ENCODE measurements around the gene ADSS1.
"Not testable (repeated sequence)": the region's sequence is repeated elsewhere in the genome, so short reads cannot be mapped to it uniquely, and the experiment has no call there.

The ADSS1 gene

DNA sequence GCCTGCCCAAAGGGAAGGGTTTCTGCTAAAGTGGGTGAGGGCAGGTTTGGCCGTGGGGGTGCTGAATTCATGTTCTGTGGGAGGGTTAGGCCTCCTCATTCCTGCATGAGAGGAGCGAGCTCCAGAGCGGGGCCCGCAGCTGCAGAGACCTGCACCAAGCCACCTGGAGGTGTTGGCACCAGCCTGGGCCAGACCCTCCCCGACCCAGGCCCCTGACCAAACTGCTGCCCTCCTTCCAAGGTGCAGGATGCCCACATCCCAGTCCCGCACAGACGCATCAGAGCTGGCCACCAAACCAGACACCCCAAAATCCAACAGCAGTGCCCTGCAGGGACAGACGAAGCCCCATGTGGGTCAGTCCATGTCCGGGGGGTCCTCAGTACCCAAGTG lies 10.6 kb downstream of the ADSS1 start:
- no peak for DNase-seq

DNA sequence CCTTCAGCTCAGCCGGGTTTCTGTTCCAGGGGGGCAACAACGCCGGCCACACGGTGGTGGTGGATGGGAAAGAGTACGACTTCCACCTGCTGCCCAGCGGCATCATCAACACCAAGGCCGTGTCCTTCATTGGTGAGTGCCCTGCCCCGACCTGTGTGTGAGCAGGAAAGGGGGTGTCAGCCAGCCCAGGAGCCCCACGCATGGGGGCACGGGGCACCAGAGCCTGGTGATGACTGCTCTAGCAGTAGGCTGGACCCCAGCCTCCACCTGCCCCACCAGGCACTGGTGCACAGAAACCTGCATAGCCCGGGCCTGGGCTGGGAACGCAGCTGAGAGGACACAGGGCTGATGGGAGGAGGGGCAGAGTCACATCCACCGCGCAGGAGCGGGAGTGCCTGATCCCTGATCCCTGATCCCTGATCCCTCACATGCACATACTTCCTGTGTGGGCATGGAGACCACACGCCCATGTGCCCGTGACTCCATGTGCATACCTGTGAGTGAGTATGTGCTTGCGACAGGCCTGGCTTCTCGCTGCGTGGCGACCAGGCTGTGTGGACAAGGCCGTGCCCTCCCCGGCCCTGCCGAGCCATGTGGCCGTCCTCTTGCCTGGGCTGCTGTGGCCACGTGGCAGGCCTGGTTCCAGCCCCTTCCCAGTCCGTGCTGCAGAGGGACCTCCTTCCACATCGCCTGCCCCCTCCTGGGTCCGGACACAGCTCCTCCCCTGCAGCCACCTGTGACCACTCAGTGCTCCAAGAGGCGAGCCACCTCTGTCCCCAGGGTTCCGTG lies 11.2 kb downstream of the ADSS1 start:
- no peak for DNase-seq

DNA sequence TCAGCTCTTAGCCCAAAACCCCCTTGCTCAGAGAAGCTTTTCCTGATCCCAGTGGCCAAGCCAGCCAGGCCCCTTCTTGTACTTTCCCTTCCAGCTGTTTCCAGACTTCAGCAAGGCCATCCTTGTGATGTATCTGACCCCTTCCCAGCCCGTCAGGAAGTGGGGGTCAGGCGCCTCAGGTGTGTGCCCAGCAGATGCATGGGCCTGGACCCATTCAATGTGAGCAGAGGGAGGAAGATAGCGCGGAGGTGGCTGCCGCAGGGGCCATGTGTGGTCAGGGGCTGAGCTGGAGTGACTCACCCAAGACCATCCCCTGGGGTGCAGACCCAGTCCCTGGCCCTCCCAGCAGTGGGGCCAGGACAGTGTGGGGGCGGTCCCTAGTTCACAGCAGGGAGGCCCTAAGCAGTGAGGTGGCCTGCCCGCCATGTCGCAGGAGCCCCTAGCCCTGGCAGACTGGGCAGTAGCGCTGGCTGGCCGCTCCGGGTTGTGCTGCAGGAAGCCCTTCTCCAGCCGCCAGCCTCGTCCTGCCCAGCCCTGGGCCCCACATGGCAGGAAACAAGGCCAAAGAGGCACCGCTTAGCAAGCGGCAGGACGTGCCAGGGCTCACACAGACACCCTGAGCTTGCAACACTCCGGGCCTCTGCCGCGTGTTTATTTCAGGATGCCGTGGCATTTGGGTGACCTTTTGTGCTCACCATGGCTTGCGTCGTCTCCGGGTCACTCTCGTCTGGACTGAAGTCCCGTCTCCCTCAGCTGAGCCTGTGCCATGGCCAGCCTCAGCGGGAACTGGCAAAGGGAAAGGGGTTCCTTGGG lies 12.0 kb downstream of the ADSS1 start:
- no peak for DNase-seq

DNA sequence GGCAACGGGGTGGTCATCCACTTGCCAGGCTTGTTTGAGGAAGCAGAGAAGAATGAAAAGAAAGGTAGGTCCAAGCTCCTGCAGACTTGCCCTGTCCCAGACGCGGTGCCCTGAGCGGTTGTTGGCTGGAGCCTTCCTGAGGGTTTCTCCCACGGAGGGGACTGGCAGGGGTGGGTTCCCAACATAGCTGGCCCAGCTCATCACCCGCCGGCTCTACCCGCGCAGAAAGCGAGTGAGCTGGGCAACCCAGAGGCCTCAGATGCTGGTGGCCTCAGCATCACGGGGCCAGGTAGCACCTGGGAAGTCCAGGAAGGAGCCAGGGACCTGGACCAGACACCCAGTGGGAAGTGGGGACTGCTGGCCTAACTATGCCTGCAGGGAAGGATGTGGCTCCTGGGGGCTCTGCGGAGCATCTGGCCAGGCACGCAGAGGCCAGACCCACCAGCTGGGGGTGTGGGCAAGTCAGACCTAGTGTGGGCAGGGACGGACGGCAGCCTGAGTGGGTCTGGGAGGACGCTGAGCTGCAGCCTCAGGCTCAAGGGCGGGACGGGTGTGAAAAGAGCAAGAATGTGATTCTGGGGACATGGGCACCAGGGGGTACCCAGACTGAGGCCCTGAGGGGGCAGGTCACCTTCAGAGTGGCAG lies 14.5 kb downstream of the ADSS1 start:
- no peak for DNase-seq

DNA sequence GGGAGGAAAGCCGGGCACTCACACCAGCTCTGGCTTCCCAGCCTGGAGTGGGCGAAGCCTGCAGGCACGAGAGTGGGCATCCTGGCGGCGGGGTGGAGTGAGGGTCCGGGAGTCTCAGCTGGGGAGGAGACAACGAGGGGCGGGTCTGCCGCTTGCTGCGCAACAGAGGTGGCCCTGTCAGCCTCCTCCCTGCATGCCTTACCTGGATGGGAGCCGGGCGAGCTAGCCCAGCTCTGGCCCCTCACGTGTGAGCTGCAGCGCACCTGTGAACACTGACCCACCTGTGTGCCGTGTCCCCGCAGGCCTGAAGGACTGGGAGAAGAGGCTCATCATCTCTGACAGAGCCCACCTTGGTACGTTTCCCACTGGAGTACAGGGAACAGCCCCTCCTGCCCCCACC lies 15.0 kb downstream of the ADSS1 start:
- no peak for DNase-seq

DNA sequence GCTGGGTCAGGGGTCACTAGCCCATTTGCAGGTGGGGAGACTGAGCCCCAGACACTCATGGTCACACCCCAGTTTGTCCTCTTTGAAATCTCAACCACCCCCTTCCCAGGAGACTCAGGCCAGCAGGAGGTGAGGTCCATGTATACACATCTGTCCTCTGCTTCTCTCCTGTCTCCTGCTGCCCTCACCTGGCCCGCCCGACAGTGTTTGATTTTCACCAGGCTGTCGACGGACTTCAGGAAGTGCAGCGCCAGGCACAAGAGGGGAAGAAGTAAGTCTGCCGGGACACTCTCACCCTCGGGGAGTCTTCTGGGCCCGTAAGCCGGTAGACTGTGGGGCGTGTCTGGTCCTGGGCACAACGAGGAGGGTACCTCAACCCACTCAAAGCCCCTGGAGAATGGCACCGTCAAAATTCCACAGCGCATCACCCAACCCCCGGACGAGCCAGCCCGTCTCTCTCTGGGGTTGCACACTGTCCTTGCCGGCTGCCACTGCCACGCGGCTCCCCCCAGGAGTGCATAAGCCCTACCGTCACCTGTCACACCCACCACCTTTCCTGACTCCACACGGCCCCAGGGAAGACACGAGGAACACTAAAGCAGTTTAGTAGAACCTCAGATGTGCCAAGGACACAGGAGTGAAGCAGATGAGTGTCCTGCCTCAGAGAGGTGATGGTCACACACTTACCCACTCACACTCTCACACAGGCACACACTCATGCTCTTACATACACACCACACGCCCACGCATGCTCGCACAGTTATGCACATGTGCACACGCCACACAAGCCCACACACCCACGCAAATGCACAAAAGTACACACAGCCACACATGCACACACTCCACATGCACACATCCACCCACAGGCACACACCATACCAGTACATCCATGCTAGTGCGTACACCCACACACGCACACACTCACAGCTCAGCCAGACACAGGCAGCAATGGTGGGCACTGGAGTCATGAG lies 15.8 kb downstream of the ADSS1 start:
- DNase-seq: no peak

DNA sequence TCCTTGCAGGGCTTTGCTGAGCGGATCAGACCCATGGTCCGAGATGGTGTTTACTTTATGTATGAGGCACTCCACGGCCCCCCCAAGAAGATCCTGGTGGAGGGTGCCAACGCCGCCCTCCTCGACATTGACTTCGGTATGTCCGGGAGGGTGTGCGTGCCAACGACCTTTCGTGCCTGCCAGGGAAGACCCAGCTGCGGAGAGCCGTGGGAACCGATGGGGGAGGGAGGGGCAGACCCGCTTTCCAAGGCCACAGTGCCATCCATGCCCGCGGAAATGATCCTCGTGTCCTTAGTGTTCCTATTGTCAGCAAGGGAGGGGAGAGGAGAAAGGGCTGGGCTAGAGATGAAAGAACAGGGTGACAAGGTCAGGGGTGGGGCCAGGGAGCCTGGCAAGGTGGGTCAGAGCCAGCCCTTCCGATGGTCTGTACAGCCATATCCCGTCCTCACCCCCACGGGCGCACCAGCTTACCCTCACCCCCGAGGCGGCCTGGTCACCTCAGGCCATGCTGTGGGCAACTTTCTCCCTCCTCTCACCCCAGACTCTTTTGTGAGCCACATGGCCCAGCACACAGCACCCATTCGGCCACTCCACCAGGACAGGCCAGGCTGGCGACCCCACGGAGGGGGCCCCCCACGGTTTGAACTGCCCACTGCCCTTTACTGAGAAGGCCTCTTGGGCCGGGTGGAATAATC lies 17.2 kb downstream of the ADSS1 start:
- no peak for DNase-seq

DNA sequence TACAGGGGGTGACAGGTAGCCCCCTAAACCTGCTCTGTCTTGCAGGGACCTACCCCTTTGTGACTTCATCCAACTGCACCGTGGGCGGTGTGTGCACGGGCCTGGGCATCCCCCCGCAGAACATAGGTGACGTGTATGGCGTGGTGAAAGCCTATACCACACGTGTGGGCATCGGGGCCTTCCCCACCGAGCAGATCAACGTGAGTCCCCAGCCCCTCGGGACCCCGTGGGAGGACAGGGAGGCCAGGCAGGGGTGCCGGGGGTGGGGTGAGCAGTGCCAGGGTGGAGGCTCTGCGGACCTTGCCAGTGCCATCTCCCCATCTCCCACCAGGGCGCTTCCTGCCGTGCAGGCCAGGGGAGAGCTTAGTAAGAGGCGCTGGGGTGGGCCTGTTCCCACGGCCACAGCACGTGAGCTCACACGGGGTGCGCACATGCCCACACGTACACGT lies 17.8 kb downstream of the ADSS1 start:
- no peak for DNase-seq

DNA sequence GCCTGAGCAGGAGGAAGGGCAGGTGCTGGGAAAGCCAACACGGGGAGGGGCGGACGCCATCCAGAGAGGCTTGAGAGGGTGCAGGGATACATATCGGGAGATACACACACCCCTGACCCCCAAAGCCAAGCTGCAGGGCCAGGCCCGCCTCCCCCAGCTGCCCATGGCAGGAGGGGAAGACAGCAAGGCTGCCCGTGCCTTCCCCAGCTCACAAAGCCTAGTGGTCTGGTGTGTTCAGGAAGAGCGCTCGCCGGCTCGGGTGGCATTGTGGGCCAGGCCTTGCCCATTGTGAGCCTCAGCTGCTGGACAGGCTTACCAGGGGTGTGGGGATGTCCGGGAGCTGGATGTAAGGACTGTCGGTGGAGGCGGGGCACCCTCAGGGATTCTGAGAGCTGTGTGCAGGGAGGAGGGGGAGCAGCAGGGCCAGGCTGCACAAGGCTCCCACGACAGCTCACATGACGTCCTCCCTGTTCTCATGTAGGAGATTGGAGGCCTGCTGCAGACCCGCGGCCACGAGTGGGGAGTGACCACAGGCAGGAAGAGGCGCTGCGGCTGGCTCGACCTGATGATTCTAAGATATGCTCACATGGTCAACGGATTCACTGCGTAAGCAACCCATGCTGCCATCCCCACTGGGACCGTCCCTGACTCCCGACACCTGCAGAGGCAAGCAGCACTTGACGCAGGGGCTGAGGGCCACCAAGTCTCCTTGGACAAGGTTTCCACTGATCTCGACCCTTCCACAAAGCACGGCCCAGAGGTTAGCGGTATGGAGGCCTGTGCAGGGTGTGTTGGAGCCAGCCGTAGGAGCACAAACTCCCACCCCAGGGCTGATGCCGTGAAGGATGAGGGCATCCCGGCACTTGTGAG lies 18.8 kb downstream of the ADSS1 start:
- DNase-seq: no peak

DNA sequence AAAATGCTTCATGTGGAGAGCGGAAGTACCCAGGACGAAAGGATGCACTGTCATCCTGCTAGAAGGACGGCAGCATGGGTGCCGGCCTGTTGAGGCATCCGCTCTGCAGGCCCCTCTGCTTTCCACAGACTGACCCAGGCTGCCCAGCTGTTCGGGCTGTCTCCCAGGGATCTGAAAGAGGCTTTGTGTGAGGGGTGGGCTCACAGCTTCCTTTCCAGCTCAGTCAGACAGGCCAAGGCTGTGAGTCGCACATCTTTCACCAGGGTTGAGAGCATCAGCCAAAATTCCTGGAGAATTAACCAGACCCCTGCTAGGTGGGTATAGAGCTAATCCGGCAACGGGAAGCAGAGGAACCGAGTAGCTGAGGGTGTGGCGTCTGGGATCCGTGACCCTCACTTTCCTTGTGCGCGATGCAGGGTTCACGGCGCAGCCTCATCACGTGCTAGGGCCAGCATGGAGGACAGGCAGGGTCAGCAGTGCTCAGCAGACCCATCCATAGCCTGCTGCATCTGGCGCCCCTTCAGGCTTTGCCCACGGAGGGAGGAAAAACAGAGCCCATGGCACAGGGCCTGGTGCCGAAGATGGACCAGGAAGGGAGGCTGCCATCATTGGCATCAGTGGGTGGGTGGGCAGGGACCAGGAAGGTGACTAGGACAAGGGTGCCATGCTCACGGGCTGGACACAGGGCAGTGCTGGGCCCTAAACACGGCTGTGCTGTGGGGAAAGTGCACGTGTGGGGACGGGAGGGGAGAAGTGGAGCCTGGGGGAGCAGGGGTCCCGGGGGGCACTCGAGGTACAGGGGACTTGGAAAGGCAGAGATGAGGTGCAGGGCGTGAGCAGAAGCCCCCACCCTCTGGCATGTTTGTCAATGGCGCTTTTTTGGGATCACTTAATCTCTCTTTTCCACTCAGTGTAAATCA lies 19.7 kb downstream of the ADSS1 start:
- DNase-seq: no peak

DNA sequence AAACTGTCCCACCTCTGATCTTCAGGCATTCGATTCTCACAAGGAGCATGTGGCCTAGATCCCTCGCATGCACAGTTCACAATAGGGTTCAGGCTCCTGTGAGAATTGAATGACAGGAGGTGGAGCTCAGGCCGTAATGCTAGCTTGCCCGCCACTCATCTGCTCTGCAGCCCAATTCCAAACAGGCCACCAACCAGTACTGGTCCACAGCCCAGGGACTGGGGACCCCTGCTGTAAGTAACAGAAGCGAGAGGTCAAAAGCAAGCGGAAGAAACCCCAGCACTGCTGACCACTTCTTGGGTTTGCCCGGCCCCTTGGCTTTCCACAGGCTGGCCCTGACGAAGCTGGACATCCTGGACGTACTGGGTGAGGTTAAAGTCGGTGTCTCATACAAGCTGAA lies 20.5 kb downstream of the ADSS1 start:
- no peak for DNase-seq

DNA sequence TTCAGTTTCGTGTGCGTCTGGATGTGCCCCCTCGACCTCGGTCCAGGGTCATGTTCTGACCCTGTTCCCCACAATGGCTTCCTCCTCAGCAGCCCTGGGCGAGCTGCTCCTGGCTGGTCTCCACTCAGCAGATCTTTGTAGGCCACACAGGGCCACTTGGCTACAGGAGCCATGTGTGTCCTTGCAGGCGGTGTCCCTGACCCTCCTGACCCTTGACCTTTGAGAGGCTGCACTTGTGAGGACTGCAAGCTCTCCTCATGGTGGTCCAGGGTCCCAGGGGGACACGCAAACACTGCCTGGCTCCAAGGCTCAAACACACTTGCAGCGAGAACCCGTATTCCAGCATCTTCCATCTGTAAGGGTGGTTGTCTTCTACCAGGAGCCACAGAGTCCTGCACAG lies 21.4 kb downstream of the ADSS1 start:
- DNase-seq: no peak

DNA sequence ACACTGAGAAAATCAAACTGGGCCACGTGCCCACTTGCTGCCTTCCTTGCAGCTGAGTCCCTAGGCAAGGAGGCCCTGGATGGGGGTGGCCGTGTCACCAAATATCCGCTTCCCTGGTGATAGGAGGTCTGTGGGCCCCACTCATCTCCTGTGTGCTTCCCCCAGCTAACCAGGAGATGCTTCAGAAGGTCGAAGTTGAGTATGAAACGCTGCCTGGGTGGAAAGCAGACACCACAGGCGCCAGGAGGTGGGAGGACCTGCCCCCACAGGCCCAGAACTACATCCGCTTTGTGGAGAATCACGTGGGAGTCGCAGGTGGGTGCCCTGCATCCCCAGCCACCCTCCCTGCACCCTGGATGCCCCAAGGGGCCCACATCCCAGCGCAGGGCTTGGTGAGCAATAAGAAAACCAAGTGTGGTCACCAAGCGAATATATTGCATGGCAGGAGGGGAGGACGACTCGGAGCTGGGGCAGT lies 22.1 kb downstream of the ADSS1 start:
- DNase-seq: no peak

DNA sequence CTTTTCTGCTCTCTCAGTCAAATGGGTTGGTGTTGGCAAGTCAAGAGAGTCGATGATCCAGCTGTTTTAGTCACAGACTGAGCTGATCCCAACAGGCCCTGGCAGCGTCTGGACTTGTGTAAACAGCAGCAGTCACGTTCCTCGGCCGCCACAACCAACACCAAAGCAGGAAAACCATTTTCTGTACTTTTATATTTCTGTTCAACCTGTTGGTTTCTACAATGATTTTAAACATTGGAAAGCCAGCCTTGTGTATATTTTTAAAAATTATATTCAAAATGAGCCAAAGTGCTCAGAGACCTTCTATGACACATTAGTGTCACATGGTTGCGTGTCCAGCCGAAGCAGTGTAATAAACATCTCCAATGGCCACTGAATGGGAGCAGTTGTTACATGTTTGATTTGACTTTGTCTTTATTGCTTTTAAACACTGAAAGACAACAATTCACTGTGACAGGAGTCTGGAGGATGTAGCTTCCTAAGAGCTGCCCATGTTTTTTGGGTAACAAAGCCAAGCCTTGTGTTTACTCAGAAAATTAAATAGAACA lies 23.0 kb downstream of the ADSS1 start:
- no peak for DNase-seq

DNA sequence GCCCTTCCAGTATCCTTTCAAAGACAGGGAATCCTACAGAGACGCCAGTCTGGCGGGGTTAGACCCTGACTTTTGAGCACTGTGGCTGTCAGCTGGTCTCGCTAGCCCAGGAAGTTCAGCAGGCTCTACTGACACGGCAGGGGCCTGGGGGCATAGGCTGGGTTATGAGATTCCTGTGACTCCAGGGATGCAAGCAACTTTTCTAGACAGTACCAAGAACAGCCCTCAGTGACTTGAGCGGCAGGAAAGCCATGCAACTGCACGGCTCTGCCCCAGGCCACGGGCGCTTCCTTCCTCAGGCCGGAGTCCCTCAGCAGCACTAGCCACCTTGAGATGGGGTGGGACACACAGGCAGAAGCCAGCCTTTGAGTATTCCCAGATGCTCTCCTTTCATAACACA lies 23.8 kb downstream of the ADSS1 start:
- no peak for DNase-seq

DNA sequence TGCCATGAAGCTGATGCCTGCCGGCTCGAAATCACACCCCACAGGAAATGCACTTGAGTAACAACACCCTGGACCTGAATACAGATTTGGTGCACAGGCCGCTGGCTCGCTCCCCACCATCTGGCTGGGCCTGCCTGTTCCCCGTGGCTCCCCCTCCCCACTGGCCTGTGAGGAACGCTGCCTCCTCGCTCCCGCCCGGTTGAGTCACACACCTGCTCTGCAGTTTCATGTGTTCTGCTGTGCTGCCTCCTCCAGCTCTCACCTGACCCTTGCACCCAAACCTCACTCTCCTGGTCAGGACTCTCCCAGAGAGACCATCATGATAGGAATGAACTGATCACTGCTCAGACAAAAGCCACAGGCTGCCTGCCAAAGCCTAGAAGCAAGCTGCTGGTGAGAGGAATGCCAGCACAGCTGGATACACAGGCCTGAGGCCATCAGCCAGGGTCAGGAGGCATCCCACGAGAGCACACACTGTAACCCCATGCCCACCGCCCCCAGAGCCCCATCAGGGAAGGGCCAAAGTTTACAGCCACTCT lies 25.2 kb downstream of the ADSS1 start:
- no peak for DNase-seq

DNA sequence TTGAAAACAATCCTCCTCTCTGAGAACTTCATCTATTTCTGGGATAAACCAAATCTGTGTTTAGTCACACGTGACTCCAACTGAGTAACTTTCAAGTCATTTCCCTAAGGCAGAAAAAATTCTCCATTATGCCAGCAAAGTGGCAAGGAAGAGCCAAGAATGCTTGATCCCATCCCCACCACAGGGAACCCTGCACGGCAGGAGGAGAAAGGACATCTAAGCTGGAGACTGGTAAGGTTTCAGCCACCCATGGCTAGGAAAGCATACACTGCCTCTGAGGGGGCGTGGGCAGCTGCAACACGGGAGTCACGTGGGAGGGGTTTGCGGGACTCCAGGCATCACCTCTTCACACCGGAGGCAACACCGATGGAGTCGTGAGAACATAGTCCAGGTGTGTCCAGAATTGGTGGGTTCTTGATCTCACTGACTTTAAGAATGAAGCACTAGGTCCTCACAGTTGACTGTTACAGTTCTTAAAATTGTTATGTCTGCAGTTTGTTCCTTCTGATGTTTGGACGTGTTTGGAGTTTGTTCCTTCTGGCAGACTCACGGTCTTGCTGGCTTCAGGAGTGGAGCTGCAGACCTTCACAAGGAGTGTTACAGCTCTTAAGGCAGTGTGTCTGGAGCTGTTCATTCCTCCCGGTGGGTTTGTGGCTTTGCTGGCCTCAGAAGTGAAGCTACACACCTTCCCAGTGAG lies 26.2 kb downstream of the ADSS1 start:
- DNase-seq: no peak

DNA sequence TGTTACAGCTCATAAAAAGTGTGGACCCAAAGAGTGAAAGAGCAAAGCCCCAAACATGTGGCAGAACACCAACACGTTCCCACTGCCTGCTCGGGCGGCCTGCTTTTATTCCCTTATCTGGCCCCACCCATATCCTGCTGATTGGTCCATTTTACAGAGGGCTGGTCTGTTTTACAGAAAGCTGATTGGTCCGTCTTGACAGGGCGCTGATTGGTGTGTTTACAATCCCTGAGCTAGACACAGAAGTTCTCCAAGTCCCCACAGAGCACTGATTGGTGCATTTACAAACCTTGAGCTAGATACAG lies 26.7 kb downstream of the ADSS1 start:
- not testable (repeated sequence) for DNase-seq

All from CD4-positive, alpha-beta T cell treated with Interleukin-10 for 1 hour (primary cell).